BJ (cell line): ENCODE results near the gene DAW1. TPM values are rescaled to one million over a fixed set of nuclear protein-coding genes. Genes with fewer than 3 reads are reported as not detected.

Source experiments
- CTCF ChIA-PET: fragments of 350-600 bp; formaldehyde crosslinking; extraction: SDS; loops from one replicate; lab custom pipeline; 2021; ENCODE audit warnings: antibody characterized with exemption, inconsistent platforms; lab: Yijun Ruan, JAX
- POLR2A ChIA-PET: fragments of 300-600 bp; sonication (Branson Sonifier 250); formaldehyde crosslinking; extraction: SDS; loops from one replicate; lab custom pipeline; 2021; ENCODE audit warnings: antibody characterized with exemption; lab: Charles Lee
- DNase-seq: peaks from one replicate; pipeline ENCODE4 v3.0.0-alpha.2; 2011; ENCODE audit warnings: low read depth
- H3K27me3 ChIP-seq: 2 replicates; pipeline ENCODE4 v1.6.0; 2011; ENCODE audit warnings: low read length; ENCODE audit not compliant: control insufficient read depth, insufficient read depth
- H3K36me3 ChIP-seq: 2 replicates; pipeline ENCODE4 v1.5.1; 2011; ENCODE audit warnings: low read length; ENCODE audit not compliant: control insufficient read depth, insufficient read depth
- H3K4me3 ChIP-seq: 2 replicates; pipeline ENCODE4 v1.5.1; 2011; ENCODE audit warnings: low read depth, mild to moderate bottlenecking, control low read depth, low read length
- CTCF ChIP-seq: IDR thresholded peaks from 2 replicates; pipeline ENCODE4 v1.5.1; 2011; ENCODE audit warnings: low read depth, mild to moderate bottlenecking, control low read depth, inconsistent platforms, low read length, moderate library complexity; ENCODE audit not compliant: insufficient read depth
- polyA plus RNA-seq: library from polyadenylated mRNA; depleted of rRNA; stranded (reverse); fragments of >200 nt; gene quantifications from 2 replicates; pipeline ENCODE4 v1.2.3, GENCODE V29; 2011; rRNA removed
- small RNA-seq: library from RNA; depleted of rRNA; stranded (forward); fragments of <200 nt; gene quantifications from one replicate; pipeline ENCODE3, GENCODE V24; 2012; ENCODE audit warnings: low replicate concordance, low read depth; ENCODE audit not compliant: insufficient read length

Gene DAW1
- polyA plus RNA-seq, 1 experiment: not detected

GRCh38 chr2:227942021-227942420, 70.6 kb downstream of the DAW1 start:
- Histone ChIP-seq H3K36me3 (no peaks in the 10 kb centered on the region), H3K4me3 (no peak overlapping the region), H3K27me3 (no peaks in the 10 kb centered on the region)
- no peak for DNase-seq
- POLR2A ChIA-PET: no interaction called here
- CTCF ChIA-PET: no interaction called here
- TF ChIP-seq CTCF: no peak

GRCh38 chr2:227942965-227943364, 71.5 kb downstream of the DAW1 start:
- no peak overlapping the region for H3K4me3 ChIP-seq
- POLR2A ChIA-PET: no interaction called here
- H3K27me3 ChIP-seq: no peaks in the 10 kb centered on the region
- CTCF ChIA-PET: no interaction called here
- TF ChIP-seq CTCF: no peak
- no peak for DNase-seq
- H3K36me3 ChIP-seq: no peaks in the 10 kb centered on the region

- CTCF ChIA-PET: no interaction called here
- no peak for DNase-seq
- Histone ChIP-seq H3K4me3 (no peak overlapping the region), H3K36me3 (no peaks in the 10 kb centered on the region), H3K27me3 (no peaks in the 10 kb centered on the region)
- POLR2A ChIA-PET: no interaction called here
- no peak for TF ChIP-seq CTCF
These were observed 88.9 kb downstream of the DAW1 start for GRCh38 chr2:227960317-227960716.

- ChIA-PET CTCF (no interaction called here), POLR2A (no interaction called here)
- Histone ChIP-seq H3K27me3 (no peaks in the 10 kb centered on the region), H3K4me3 (no peak overlapping the region), H3K36me3 (no peaks in the 10 kb centered on the region)
- no peak for TF ChIP-seq CTCF
- DNase-seq: no peak
These were observed 100.3 kb downstream of the DAW1 start for GRCh38 chr2:227971619-227972230.

GRCh38 chr2:227973241-227973640, 101.8 kb downstream of the DAW1 start:
- TF ChIP-seq CTCF: no peak
- H3K36me3 ChIP-seq: no peaks in the 10 kb centered on the region
- H3K4me3 ChIP-seq: no peak overlapping the region
- ChIA-PET POLR2A (no interaction called here), CTCF (interaction anchor here (0.6 kb wide), 1 partner anchor 167 kb away, joined by 3 read pairs; no protein-coding TSS in a partner anchor)
- DNase-seq: no peak
- H3K27me3 ChIP-seq: no peaks in the 10 kb centered on the region

Small RNAs within 50 kb of the gene (small RNA-seq; reads per million reads assigned to genes)
- not detected for gene RF00402

Other genes starting within 250 kb of the DAW1 start
- not detected in 2 replicates for gene SCYGR5, start 204.8 kb upstream of the DAW1 start, polyA plus RNA-seq
- gene SLC19A3, start 153.6 kb upstream of the DAW1 start, polyA plus RNA-seq: 0.27 TPM in 1 of 2 replicates, not detected in the other
- not detected in 2 replicates for gene SCYGR6, start 146.9 kb upstream of the DAW1 start, polyA plus RNA-seq
- gene SCYGR7, start 143.3 kb upstream of the DAW1 start, polyA plus RNA-seq: not detected in 2 replicates
- gene SCYGR8, start 125.7 kb upstream of the DAW1 start, polyA plus RNA-seq: not detected in 2 replicates
- gene CCL20, start 57.8 kb upstream of the DAW1 start, polyA plus RNA-seq: not detected in 2 replicates